Mesenchymal stem cell (in vitro differentiated cells and primary cell): ENCODE data around the gene MROH2A.

Source experiments
- DNase-seq: peaks from one replicate; pipeline ENCODE4 v3.0.0-alpha.2; 2013
- H2AFZ ChIP-seq: one replicate; pipeline ENCODE4 v1.6.1; 2013; ENCODE audit warnings: low read depth, mild to moderate bottlenecking, control low read depth, inconsistent platforms, low read length, moderate library complexity
- H2AK5ac ChIP-seq: 2 replicates; pipeline ENCODE4 v1.6.1; 2013; ENCODE audit warnings: low read length, moderate library complexity, mild to moderate bottlenecking, inconsistent platforms; ENCODE audit not compliant: severe bottlenecking
- H2BK120ac ChIP-seq: one replicate; pipeline ENCODE4 v1.6.1; 2013; ENCODE audit warnings: low read depth, mild to moderate bottlenecking, inconsistent platforms, low read length, moderate library complexity
- H2BK12ac ChIP-seq, 2 experiments: one replicate each; pipeline ENCODE4 v1.6.1; 2013; ENCODE audit warnings: inconsistent platforms in 2 of 2, low read length in 2 of 2, mild to moderate bottlenecking in 2 of 2, moderate library complexity in 2 of 2, control low read depth in 1 of 2
- H2BK15ac ChIP-seq: one replicate; pipeline ENCODE4 v1.6.1; 2013; ENCODE audit warnings: mild to moderate bottlenecking, low read depth, inconsistent platforms; ENCODE audit not compliant: poor library complexity, severe bottlenecking
- H2BK5ac ChIP-seq: 2 replicates; pipeline ENCODE4 v1.6.1; 2013; ENCODE audit warnings: low read depth, mild to moderate bottlenecking, low read length, control low read depth, inconsistent platforms; ENCODE audit not compliant: poor library complexity, severe bottlenecking
- H3K14ac ChIP-seq, 2 experiments: one replicate each; pipeline ENCODE4 v1.6.1; 2013; ENCODE audit warnings: inconsistent platforms in 2 of 2, low read length in 2 of 2, control low read depth in 1 of 2, mild to moderate bottlenecking in 1 of 2, moderate library complexity in 1 of 2
- H3K18ac ChIP-seq, 2 experiments: one replicate each; pipeline ENCODE4 v1.6.1; 2013; ENCODE audit warnings: inconsistent platforms in 2 of 2, low read length in 2 of 2, control low read depth in 1 of 2, low read depth in 1 of 2, mild to moderate bottlenecking in 1 of 2
- H3K23ac ChIP-seq, 2 experiments: one replicate each; pipeline ENCODE4 v1.6.1; 2013; ENCODE audit warnings: inconsistent platforms in 2 of 2, low read length in 2 of 2, mild to moderate bottlenecking in 2 of 2, moderate library complexity in 2 of 2, control low read depth in 1 of 2
- H3K27ac ChIP-seq: 2 replicates; pipeline ENCODE4 v1.5.1; 2013; ENCODE audit warnings: mild to moderate bottlenecking, moderate library complexity, low read length, control low read depth, inconsistent platforms; ENCODE audit not compliant: poor library complexity, severe bottlenecking
- H3K27me3 ChIP-seq, 2 experiments: 2 replicates each; pipeline versions ENCODE4 v1.6.1 to v1.7.0; 2013; ENCODE audit warnings: low read length in 2 of 2, mild to moderate bottlenecking in 2 of 2, moderate library complexity in 2 of 2, control low read depth in 1 of 2, inconsistent platforms in 1 of 2; ENCODE audit not compliant: control insufficient read depth in 1 of 2, insufficient read depth in 1 of 2
- H3K36me3 ChIP-seq, 2 experiments: 2 replicates each; pipeline versions ENCODE4 v1.6.1 to v1.7.0; 2013; ENCODE audit warnings: low read length in 2 of 2, control low read depth in 1 of 2, inconsistent platforms in 1 of 2, low read depth in 1 of 2, mild to moderate bottlenecking in 1 of 2; ENCODE audit not compliant: insufficient read depth in 2 of 2, control insufficient read depth in 1 of 2
- H3K4ac ChIP-seq, 2 experiments: one replicate each; pipeline ENCODE4 v1.6.1; 2013; ENCODE audit warnings: inconsistent platforms in 2 of 2, low read length in 2 of 2, mild to moderate bottlenecking in 2 of 2, moderate library complexity in 2 of 2, control low read depth in 1 of 2, low read depth in 1 of 2
- H3K4me1 ChIP-seq: 2 replicates; pipeline ENCODE4 v1.6.1; 2013; ENCODE audit warnings: low read depth, low read length, control low read depth; ENCODE audit not compliant: control insufficient read depth, insufficient read depth
- H3K4me2 ChIP-seq: 2 replicates; pipeline ENCODE4 v1.6.1; 2013; ENCODE audit warnings: low read length, mild to moderate bottlenecking, inconsistent platforms; ENCODE audit not compliant: poor library complexity, severe bottlenecking
- H3K4me3 ChIP-seq, 2 experiments: 2 replicates each; pipeline versions ENCODE4 v1.5.1 to v1.7.0; 2013; ENCODE audit warnings: low read length in 2 of 2, mild to moderate bottlenecking in 2 of 2, control low read depth in 1 of 2, low read depth in 1 of 2; ENCODE audit not compliant: insufficient read depth in 1 of 2
- H3K79me1 ChIP-seq: replicated peaks from 2 replicates; pipeline ENCODE4 v1.6.1; 2013; ENCODE audit warnings: mild to moderate bottlenecking, control low read depth, low read length, inconsistent platforms; ENCODE audit not compliant: poor library complexity, severe bottlenecking
- H3K9ac ChIP-seq: 2 replicates; pipeline ENCODE4 v1.7.0; 2013; ENCODE audit warnings: mild to moderate bottlenecking, low read length, moderate library complexity
- H3K9me3 ChIP-seq: 2 replicates; pipeline ENCODE4 v1.7.0; 2013; ENCODE audit warnings: mild to moderate bottlenecking, low read length; ENCODE audit not compliant: control insufficient read depth
- H4K8ac ChIP-seq: one replicate; pipeline ENCODE4 v1.6.1; 2013; ENCODE audit warnings: inconsistent platforms, mild to moderate bottlenecking, low read length, moderate library complexity
- H4K91ac ChIP-seq: one replicate; pipeline ENCODE4 v1.6.1; 2013; ENCODE audit warnings: mild to moderate bottlenecking, low read length, inconsistent platforms
- WGBS: methylation state at CpG from one replicate; pipeline ENCODE4 v1.1.7; 2013; ENCODE audit warnings: mixed read lengths; 5-methylcytosine and 5-hydroxymethylcytosine counted together

Gene MROH2A

GRCh38 chr2:233829193-233830110, 51.3 kb downstream of the MROH2A start:
- 87% methylated on average over 15 of the region's 15 CpGs for WGBS
- no peak overlapping the region for H4K8ac ChIP-seq

GRCh38 chr2:233830111-233830802, 52.1 kb downstream of the MROH2A start:
- H3K4ac ChIP-seq: no peak overlapping the region
- H3K9me3 ChIP-seq: no peaks in the 10 kb centered on the region
- H3K4me3 ChIP-seq: no peak overlapping the region
- no peak overlapping the region for H3K18ac ChIP-seq
- WGBS: 84% methylated on average over 5 of the region's 6 CpGs
- no peak overlapping the region for H2BK15ac ChIP-seq
- H3K27ac ChIP-seq: no peak overlapping the region
- H3K23ac ChIP-seq: no peak overlapping the region
- no peak overlapping the region for H2AK5ac ChIP-seq
- no peak overlapping the region for H3K14ac ChIP-seq
- no peak overlapping the region for H2AFZ ChIP-seq
- no peak overlapping the region for H2BK12ac ChIP-seq
- H3K4me2 ChIP-seq: no peak overlapping the region
- H3K79me1 ChIP-seq: peaks cover 5% of the 10 kb centered on the region
- H2BK120ac ChIP-seq: no peak overlapping the region
- no peak overlapping the region for H4K91ac ChIP-seq
- no peak for DNase-seq
- no peak overlapping the region for H4K8ac ChIP-seq
- no peak overlapping the region for H3K9ac ChIP-seq
- H3K36me3 ChIP-seq: no peaks in the 10 kb centered on the region
- no peak overlapping the region for H2BK5ac ChIP-seq
- H3K27me3 ChIP-seq: no peaks in the 10 kb centered on the region
- H3K4me1 ChIP-seq: peaks cover 3% of the 10 kb centered on the region

More at GRCh38 chr2:233829193-233830110, 51.3 kb downstream of the MROH2A start:
- Histone ChIP-seq H3K4me1 (peaks cover 3% of the 10 kb centered on the region), H2BK120ac (no peak overlapping the region), H3K14ac (no peak overlapping the region), H3K79me1 (peaks cover 5% of the 10 kb centered on the region), H4K91ac (no peak overlapping the region), H3K23ac (no peak overlapping the region), H2BK15ac (no peak overlapping the region), H2BK12ac (no peak overlapping the region), H3K18ac (no peak overlapping the region), H3K4me3 (no peak overlapping the region), H3K36me3 (no peaks in the 10 kb centered on the region), H2BK5ac (no peak overlapping the region), H3K9me3 (no peaks in the 10 kb centered on the region), H3K27ac (no peak overlapping the region), H3K4ac (no peak overlapping the region), H2AFZ (no peak overlapping the region), H3K27me3 (no peaks in the 10 kb centered on the region), H3K9ac (no peak overlapping the region), H3K4me2 (no peak overlapping the region), H2AK5ac (no peak overlapping the region)
- DNase-seq: no peak

- H3K23ac ChIP-seq: no peak overlapping the region
- no peaks in the 10 kb centered on the region for H3K9me3 ChIP-seq
- no peak overlapping the region for H4K91ac ChIP-seq
- H3K14ac ChIP-seq: no peak overlapping the region
- no peak overlapping the region for H2BK120ac ChIP-seq
- no peak overlapping the region for H3K4me2 ChIP-seq
- no peaks in the 10 kb centered on the region for H3K27me3 ChIP-seq
- WGBS: 92% methylated on average over 12 of the region's 14 CpGs
- no peak overlapping the region for H3K27ac ChIP-seq
- H3K18ac ChIP-seq: no peak overlapping the region
- no peak overlapping the region for H4K8ac ChIP-seq
- H3K4me3 ChIP-seq: no peak overlapping the region
- no peak overlapping the region for H2AK5ac ChIP-seq
- H3K36me3 ChIP-seq: peaks cover 0 to 6% of the 10 kb centered on the region in 2 experiments
- no peak overlapping the region for H3K4ac ChIP-seq
- H3K4me1 ChIP-seq: peaks cover 3% of the 10 kb centered on the region
- H3K79me1 ChIP-seq: peaks cover 6% of the 10 kb centered on the region
- H2BK5ac ChIP-seq: no peak overlapping the region
- H2BK15ac ChIP-seq: no peak overlapping the region
- H2BK12ac ChIP-seq: no peak overlapping the region
- DNase-seq: no peak
- H2AFZ ChIP-seq: no peak overlapping the region
- H3K9ac ChIP-seq: no peak overlapping the region
Measured at GRCh38 chr2:233831011-233831721, 53.0 kb downstream of the MROH2A start.

GRCh38 chr2:233831861-233832260, 53.7 kb downstream of the MROH2A start:
- no peak overlapping the region for H2AFZ ChIP-seq
- H3K4me3 ChIP-seq: no peak overlapping the region
- peaks cover 10% of the 10 kb centered on the region for H3K79me1 ChIP-seq
- H3K27ac ChIP-seq: no peak overlapping the region
- H2BK12ac ChIP-seq: no peak overlapping the region
- H2BK120ac ChIP-seq: no peak overlapping the region
- H3K14ac ChIP-seq: no peak overlapping the region
- H2BK15ac ChIP-seq: no peak overlapping the region
- H3K27me3 ChIP-seq: no peaks in the 10 kb centered on the region
- peaks cover 3% of the 10 kb centered on the region for H3K4me1 ChIP-seq
- no peak overlapping the region for H3K4ac ChIP-seq
- DNase-seq: no peak
- peaks cover 0 to 9% of the 10 kb centered on the region in 2 experiments for H3K36me3 ChIP-seq
- H4K91ac ChIP-seq: no peak overlapping the region
- H2BK5ac ChIP-seq: no peak overlapping the region
- H4K8ac ChIP-seq: no peak overlapping the region
- no peak overlapping the region for H3K23ac ChIP-seq
- no peak overlapping the region for H3K4me2 ChIP-seq
- no peak overlapping the region for H2AK5ac ChIP-seq
- H3K9ac ChIP-seq: no peak overlapping the region
- H3K18ac ChIP-seq: no peak overlapping the region
- no peaks in the 10 kb centered on the region for H3K9me3 ChIP-seq
- WGBS: 98% methylated on average over 6 of the region's 6 CpGs
